Spinal cord (tissue), 10 donors: ENCODE results near the gene HAX1. TPM values are rescaled to one million over a fixed set of nuclear protein-coding genes. Genes with fewer than 3 reads are reported as not detected.
A peak's percentile ranks its signal among the peaks of the same experiment; 100 is the strongest.
"Not testable (repeated sequence)": the region's sequence is repeated elsewhere in the genome, so short reads cannot be mapped to it uniquely, and the experiment has no call there.

ENCODE experiments used
- DNase-seq, 6 donors: peaks; one replicate each; pipeline versions ENCODE4 v3.0.0 to v3.0.0-alpha.2; 2013 to 2015; ENCODE audit warnings: low spot score in 6 of 6, low read depth in 4 of 6
- H3K27ac ChIP-seq: one replicate; pipeline ENCODE4 v1.5.1; 2013; ENCODE audit warnings: low read depth, low read length, control low read depth
- H3K27me3 ChIP-seq: one replicate; pipeline ENCODE4 v1.6.1; 2013; ENCODE audit warnings: low read length; ENCODE audit not compliant: control insufficient read depth, insufficient read depth
- H3K36me3 ChIP-seq: one replicate; pipeline ENCODE4 v1.6.1; 2013; ENCODE audit warnings: low read length; ENCODE audit not compliant: control insufficient read depth, insufficient read depth
- H3K4me1 ChIP-seq: one replicate; pipeline ENCODE4 v1.6.1; 2013; ENCODE audit warnings: low read length; ENCODE audit not compliant: control insufficient read depth, insufficient read depth
- H3K4me3 ChIP-seq: one replicate; pipeline ENCODE4 v1.5.1; 2013; ENCODE audit warnings: low read depth, low read length, control low read depth
- H3K9me3 ChIP-seq: one replicate; pipeline ENCODE4 v1.6.1; 2013; ENCODE audit warnings: low read length; ENCODE audit not compliant: control insufficient read depth, insufficient read depth
- WGBS: methylation state at CpG from one replicate; pipeline ENCODE4 v1.1.5; 2013; ENCODE audit warnings: missing lambda C conversion rate; ENCODE audit not compliant: insufficient coverage; 5-methylcytosine and 5-hydroxymethylcytosine counted together
- polyA plus RNA-seq, 2 donors: library from polyadenylated mRNA; unstranded; fragments of 120-200 nt; gene quantifications; one replicate each; pipeline ENCODE4 v1.2.1, GENCODE V29; 2013; ENCODE audit not compliant: insufficient read length in 2 of 2
- total RNA-seq, 2 donors: library from RNA; depleted of rRNA in 1 of 2; stranded (reverse); fragments of 120-200 nt in 1 of 2; fragments of >200 nt in 1 of 2; gene quantifications; one replicate each; pipeline versions ENCODE4 v1.2.3 to v1.2.4, GENCODE V29; 2013 to 2014
- donor health status: healthy.

The HAX1 gene
- total and polyA plus RNA-seq, 4 donors: 64.3 to 123 (median 81.9) TPM

DNA sequence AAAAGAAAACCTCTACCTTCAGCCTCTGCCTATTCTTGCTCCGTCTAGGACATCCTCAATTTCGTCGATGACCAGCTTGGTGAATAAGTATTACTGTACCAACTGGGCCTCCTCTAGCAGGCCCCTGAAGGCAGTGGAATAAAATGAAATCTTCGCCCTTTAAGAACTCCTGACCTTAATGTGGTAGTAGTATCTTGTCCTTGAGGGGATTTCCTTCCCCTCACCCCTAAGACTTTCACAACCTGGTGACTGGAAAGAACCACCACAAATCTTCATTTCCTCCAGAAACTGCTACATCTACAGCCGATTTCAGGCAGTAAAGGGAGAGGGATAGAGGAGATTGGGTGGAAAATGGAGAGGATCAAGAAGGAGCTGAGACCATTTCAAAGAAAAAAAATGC, 1.6 kb upstream of the HAX1 start:
- H3K9me3 ChIP-seq: no peaks in the 10 kb centered on the region
- H3K4me1 ChIP-seq: peaks cover 16% of the 10 kb centered on the region
- no peak for DNase-seq
- WGBS: no CpG with 5 or more reads among the region's 5 CpGs
- peaks cover 53% of the 10 kb centered on the region for H3K36me3 ChIP-seq
- no peaks in the 10 kb centered on the region for H3K27me3 ChIP-seq
- H3K27ac ChIP-seq: no peak overlapping the region
- no peak overlapping the region for H3K4me3 ChIP-seq

DNA sequence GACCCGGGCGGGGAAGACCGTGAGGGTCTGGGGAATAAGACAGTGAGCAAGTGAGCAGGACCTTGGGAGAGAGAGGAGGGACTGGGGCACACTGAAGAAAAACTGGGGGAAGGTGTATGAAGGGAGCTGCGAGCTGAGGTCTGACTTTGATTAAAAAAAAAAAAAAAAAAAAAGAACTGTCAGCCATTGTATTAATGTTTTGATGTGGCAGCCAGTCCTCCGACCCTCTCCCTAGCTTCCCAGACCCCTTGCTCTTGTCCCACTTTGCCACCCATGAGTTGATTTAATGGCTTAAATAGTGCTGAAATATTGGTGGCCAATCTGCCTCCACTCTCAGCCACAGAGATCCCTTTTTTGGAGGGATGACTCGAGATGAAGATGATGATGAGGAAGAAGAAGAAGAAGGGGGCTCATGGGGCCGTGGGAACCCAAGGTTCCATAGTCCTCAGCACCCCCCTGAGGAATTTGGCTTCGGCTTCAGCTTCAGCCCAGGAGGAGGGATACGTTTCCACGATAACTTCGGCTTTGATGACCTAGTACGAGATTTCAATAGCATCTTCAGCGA, 652 bp downstream of the HAX1 start:
- no peak for DNase-seq
- no peaks in the 10 kb centered on the region for H3K27me3 ChIP-seq
- H3K4me3 ChIP-seq: peak overlapping the region; percentile 60
- peaks cover 43% of the 10 kb centered on the region for H3K36me3 ChIP-seq
- H3K4me1 ChIP-seq: peaks cover 16% of the 10 kb centered on the region
- WGBS: 58% methylated on average over 10 of the region's 13 CpGs
- H3K27ac ChIP-seq: peak overlapping the region; percentile 78
- no peaks in the 10 kb centered on the region for H3K9me3 ChIP-seq

DNA sequence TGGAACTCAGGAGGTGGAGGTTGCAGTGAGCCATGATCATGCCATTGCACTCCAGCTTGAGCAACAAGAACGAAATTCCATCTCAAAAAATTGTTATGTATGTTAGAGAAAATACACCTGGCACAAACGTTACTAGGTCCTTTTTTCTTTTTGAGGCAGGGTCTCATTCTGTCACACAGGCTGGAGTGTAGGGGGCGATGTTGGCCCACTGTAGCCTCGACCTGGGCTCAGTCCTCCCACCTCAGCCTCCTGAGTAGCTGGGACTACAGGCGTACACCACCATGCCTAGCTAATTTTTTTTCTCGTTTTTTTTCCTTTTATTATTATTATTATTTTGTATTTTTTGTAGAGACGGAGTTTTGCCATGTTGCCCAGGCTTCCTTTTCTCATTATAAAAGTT, 4.4 kb downstream of the HAX1 start:
- no peak for DNase-seq
- no peaks in the 10 kb centered on the region for H3K9me3 ChIP-seq
- H3K4me3 ChIP-seq: no peak overlapping the region
- H3K27ac ChIP-seq: no peak overlapping the region
- peaks cover 12% of the 10 kb centered on the region for H3K4me1 ChIP-seq
- peaks cover 21% of the 10 kb centered on the region for H3K36me3 ChIP-seq
- WGBS: no CpG with 5 or more reads among the region's 7 CpGs
- no peaks in the 10 kb centered on the region for H3K27me3 ChIP-seq

DNA sequence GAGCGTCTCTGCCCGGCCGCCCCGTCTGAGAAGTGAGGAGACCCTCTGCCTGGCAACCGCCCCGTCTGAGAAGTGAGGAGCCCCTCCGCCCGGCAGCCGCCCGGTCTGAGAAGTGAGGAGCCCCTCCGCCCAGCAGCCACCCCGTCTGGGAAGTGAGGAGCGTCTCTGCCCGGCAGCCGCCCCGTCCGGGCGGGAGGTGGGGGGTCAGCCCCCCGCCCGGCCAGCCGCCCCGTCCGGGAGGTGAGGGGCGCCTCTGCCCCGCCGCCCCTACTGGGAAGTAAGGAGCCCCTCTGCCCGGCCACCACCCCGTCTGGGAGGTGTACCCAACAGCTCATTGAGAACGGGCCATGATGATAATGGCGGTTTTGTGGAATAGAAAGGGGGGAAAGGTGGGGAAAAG, 15.2 kb downstream of the HAX1 start:
- no CpG with 5 or more reads among the region's 30 CpGs for whole genome bisulfite sequencing
- not testable (repeated sequence) for H3K9me3 ChIP-seq, H3K27me3 ChIP-seq, H3K4me3 ChIP-seq, DNase-seq, H3K27ac ChIP-seq, H3K36me3 ChIP-seq, H3K4me1 ChIP-seq

DNA sequence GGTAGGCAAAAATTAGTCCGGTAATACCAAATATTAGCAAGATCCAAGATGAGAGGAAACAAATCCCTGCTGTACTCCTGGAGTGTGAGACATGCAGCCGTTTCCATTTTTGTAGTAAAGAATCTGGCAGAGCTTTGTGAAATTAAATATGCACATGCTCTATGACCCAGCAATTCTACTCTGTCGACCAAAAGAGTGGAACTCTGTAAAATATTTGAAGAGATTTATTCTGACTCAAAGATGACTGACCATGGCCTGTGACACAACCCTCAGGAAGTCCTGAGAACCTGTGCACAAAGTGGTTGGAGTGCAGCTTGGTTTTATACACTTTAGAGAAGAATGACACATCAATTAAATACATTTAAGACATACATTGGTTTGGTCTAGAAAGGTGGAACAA, 16.2 kb downstream of the HAX1 start:
- H3K36me3 ChIP-seq: no peaks in the 10 kb centered on the region
- H3K27me3 ChIP-seq: no peaks in the 10 kb centered on the region
- no peak overlapping the region for H3K27ac ChIP-seq
- no peak for DNase-seq
- no CpG with 5 or more reads among the region's 3 CpGs for WGBS
- no peaks in the 10 kb centered on the region for H3K9me3 ChIP-seq
- H3K4me1 ChIP-seq: no peaks in the 10 kb centered on the region
- H3K4me3 ChIP-seq: no peak overlapping the region

DNA sequence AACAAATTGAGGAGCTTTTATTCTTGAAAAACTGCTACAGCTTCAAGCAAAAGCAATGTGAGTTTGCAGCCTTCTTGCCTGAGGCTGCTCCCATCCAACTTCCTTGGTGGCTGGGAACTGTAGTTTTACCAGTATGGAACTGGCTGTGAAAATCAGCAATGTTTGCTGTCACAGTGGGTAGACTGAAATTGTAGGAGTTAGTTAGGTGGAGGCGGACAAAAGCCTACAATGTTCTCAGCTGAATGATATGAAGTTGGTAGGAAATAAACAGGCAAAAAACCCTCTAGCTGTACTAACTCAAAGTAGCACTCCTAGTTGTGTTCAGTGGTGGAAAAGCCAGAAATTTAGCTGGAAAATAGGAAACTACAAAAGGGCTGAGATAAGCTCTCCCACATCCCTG, 18.5 kb downstream of the HAX1 start:
- DNase-seq: no peak
- 100% methylated on average over 1 of the region's 1 CpG for WGBS
- H3K36me3 ChIP-seq: no peaks in the 10 kb centered on the region
- H3K27me3 ChIP-seq: no peaks in the 10 kb centered on the region
- no peak overlapping the region for H3K27ac ChIP-seq
- H3K4me1 ChIP-seq: no peaks in the 10 kb centered on the region
- no peak overlapping the region for H3K4me3 ChIP-seq
- H3K9me3 ChIP-seq: no peaks in the 10 kb centered on the region

DNA sequence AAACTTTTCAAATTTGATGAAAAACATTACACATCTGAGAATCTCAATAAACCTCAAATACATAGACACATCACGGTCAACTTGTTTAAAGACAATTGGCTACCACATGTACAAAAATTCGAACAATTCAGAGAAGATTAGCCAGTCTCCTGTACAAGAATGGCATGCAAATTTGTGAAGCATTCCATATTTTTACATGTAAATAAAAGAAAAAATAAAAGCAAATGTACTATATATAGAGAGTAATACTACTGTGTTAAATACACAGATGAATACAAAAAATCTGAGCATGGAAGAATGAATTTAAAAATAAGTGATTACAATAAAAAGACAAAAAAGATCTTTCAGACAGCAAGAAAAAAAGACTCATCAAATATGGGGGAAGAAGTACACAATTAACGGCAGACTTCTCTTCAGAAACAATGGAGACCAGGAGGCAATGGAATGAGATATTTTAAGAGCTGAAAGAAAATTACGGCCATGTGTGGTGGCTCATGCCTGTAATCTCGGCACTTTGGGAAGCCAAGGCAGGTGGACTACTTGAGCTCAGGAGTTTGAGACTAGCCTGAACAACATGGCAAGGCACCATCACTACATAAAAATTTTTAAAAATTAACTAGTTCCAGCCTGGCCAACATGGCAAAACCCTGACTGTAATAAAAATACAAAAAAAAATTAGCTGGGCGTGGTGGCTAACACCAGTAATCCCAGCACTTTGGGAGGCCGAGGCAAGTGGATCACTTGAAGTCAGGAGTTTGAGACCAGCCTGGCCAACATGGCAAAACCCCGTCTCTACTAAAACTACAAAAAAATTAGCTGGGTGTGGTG, 23.2 kb downstream of the HAX1 start:
- no peak for DNase-seq
- H3K27ac ChIP-seq: no peak overlapping the region
- no peaks in the 10 kb centered on the region for H3K9me3 ChIP-seq
- H3K4me1 ChIP-seq: no peaks in the 10 kb centered on the region
- H3K36me3 ChIP-seq: no peaks in the 10 kb centered on the region
- H3K27me3 ChIP-seq: no peaks in the 10 kb centered on the region
- H3K4me3 ChIP-seq: no peak overlapping the region
- WGBS: 76% methylated on average over 2 of the region's 8 CpGs

DNA sequence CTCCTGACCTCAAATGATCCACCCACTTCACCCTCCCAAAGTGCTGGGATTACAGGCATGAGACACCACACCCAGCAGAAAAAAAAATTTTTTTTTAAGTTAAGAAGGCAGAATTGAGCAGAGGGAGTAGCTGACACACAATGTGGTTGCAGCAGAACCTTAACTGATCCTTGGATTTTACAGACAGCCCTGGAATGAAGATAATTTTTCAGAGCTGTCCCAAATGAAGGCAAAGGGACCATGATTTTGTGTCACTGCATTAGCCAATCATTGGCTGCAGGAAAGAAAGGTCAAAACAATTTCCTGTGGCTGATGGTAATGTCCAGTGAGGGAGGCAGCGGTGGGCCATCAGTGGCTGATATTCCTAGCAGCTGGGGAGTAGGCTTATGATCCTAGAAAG, 29.2 kb downstream of the HAX1 start:
- no peak for DNase-seq
- no CpG with 5 or more reads among the region's 1 CpG for WGBS
- H3K27me3 ChIP-seq: no peaks in the 10 kb centered on the region
- H3K36me3 ChIP-seq: no peaks in the 10 kb centered on the region
- H3K27ac ChIP-seq: no peak overlapping the region
- no peaks in the 10 kb centered on the region for H3K9me3 ChIP-seq
- no peaks in the 10 kb centered on the region for H3K4me1 ChIP-seq
- H3K4me3 ChIP-seq: no peak overlapping the region

DNA sequence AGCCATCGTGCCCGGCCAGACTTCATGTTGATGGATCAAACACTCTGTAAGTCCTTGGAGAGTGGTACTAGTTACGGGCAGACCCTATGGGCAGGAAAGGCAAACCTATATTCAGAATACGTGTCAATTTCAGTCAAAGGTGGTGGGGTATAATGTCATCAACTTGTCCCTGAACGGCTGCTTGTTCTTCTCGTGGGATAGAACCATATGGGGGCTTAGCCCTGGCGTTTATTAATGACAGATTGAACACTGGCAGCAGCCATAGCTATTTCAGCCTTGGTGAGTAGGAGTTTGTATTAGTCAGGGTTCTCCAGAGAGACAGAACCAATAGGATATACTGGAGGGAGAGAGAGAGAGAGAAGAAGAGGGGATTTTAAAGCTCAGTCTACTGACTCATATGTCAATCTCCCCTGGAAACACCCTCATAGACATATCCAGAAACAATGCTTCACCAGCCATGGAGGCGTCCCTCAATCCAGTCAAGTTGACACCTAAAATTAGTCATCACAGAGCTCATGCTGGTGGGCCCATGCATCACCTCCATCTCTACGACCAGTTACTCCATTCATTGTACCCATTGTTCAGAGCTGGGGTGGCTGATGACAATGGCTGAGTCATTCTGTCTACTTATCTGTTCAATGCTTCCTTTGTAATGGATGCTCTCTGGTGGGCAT, 32.4 kb downstream of the HAX1 start:
- Histone ChIP-seq H3K9me3 (no peaks in the 10 kb centered on the region), H3K36me3 (no peaks in the 10 kb centered on the region), H3K4me3 (no peak overlapping the region), H3K4me1 (no peaks in the 10 kb centered on the region), H3K27me3 (no peaks in the 10 kb centered on the region), H3K27ac (no peak overlapping the region)
- DNase-seq: no peak
- 79% methylated on average over 7 of the region's 9 CpGs for WGBS

DNA sequence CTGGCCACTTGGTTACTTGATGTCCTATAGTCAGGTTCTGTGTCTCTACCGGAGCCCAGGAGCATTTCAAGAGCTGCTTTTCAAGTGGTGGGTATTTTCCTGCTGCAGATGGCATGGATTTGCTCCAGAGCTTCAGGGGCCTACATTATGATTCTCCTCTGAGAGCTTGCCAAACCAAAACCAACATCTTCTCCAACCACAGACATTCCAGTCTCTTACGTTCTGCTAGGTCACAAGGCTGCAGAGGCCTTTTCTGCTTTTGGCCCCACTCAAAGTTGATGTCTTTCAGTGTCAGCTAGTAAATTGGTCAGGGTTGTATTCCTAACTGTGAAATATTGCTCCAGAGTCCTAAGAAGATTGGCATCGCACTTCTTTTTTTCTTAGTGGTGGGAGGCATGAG, 33.7 kb downstream of the HAX1 start:
- no peaks in the 10 kb centered on the region for H3K27me3 ChIP-seq

More for the DNA sequence above, 33.7 kb downstream of the HAX1 start:
- Histone ChIP-seq H3K4me3 (no peak overlapping the region), H3K36me3 (no peaks in the 10 kb centered on the region), H3K27ac (no peak overlapping the region), H3K9me3 (no peaks in the 10 kb centered on the region), H3K4me1 (no peaks in the 10 kb centered on the region)
- 71% methylated on average over 1 of the region's 3 CpGs for WGBS
- no peak for DNase-seq
